Neural cell (in vitro differentiated cells): ENCODE measurements around the gene CMTM6. TPM values are rescaled to one million over a fixed set of nuclear protein-coding genes. Genes with fewer than 3 reads are reported as not detected.

ENCODE experiments used
- H2AFZ ChIP-seq: fragments of 200-600, 300-800 bp; sonication (generic), shearing (Covaris generic); 2 replicates; pipeline ENCODE4 v1.6.0; 2014; ENCODE audit warnings: low read depth, mild to moderate bottlenecking, antibody characterized with exemption, low read length, moderate library complexity
- H3F3A ChIP-seq: fragments of 200-600 bp; shearing (Covaris generic); 2 replicates; pipeline ENCODE4 v1.6.1; 2016; ENCODE audit warnings: mild to moderate bottlenecking, moderate library complexity, mixed read lengths, antibody characterized with exemption, low read length; ENCODE audit not compliant: insufficient read depth, poor library complexity, severe bottlenecking
- H3K27ac ChIP-seq: fragments of 200-600, 300-800 bp; sonication (generic), shearing (Covaris generic); 2 replicates; pipeline ENCODE4 v1.5.1; 2014; ENCODE audit warnings: mild to moderate bottlenecking, low read length, moderate library complexity
- H3K27me3 ChIP-seq: fragments of 300-800, 200-600 bp; sonication (generic), shearing (Covaris generic); 2 replicates; pipeline ENCODE4 v1.6.0; 2014; ENCODE audit warnings: mild to moderate bottlenecking, low read depth, low read length, moderate library complexity; ENCODE audit not compliant: insufficient read depth
- H3K36me3 ChIP-seq: fragments of 300-800, 200-600 bp; sonication (generic), shearing (Covaris generic); 2 replicates; pipeline ENCODE4 v1.5.1; 2014; ENCODE audit warnings: mild to moderate bottlenecking, antibody characterized with exemption, low read length, moderate library complexity; ENCODE audit not compliant: insufficient read depth
- H3K4me2 ChIP-seq: fragments of 300-800, 200-600 bp; sonication (generic), shearing (Covaris generic); 2 replicates; pipeline ENCODE4 v1.6.0; 2014; ENCODE audit warnings: mild to moderate bottlenecking, low read length
- H3K4me3 ChIP-seq: fragments of 300-800, 200-600 bp; sonication (generic), shearing (Covaris generic); 2 replicates; pipeline ENCODE4 v1.5.1; 2014; ENCODE audit warnings: mild to moderate bottlenecking, low read length, moderate library complexity
- H3K79me2 ChIP-seq: fragments of 200-600 bp; shearing (Covaris generic); replicated peaks from 2 replicates; pipeline ENCODE4 v1.6.0; 2014; ENCODE audit warnings: mild to moderate bottlenecking, low read length, moderate library complexity; ENCODE audit not compliant: insufficient read depth
- H3K9ac ChIP-seq: fragments of 300-800, 200-600 bp; sonication (generic), shearing (Covaris generic); 2 replicates; pipeline ENCODE4 v1.6.1; 2016; ENCODE audit warnings: mild to moderate bottlenecking, low read length, mixed read lengths
- H3K9me2 ChIP-seq: fragments of 200-600 bp; shearing (Covaris generic); 2 replicates; pipeline ENCODE4 v1.6.1; 2016; ENCODE audit warnings: mild to moderate bottlenecking, low read length, mixed read lengths; ENCODE audit not compliant: insufficient read depth
- H3K9me3 ChIP-seq: fragments of 200-600, 300-800 bp; sonication (generic), shearing (Covaris generic); 2 replicates; pipeline ENCODE4 v1.6.1; 2016; ENCODE audit warnings: mild to moderate bottlenecking, mixed run types, low read length, moderate library complexity, mixed read lengths
- H4K20me1 ChIP-seq: fragments of 200-600 bp; shearing (Covaris generic); 2 replicates; pipeline ENCODE4 v1.6.1; 2016; ENCODE audit warnings: mild to moderate bottlenecking, mixed run types; ENCODE audit not compliant: insufficient read depth
- EP300 ChIP-seq: fragments of 450-650 bp; conservative IDR thresholded peaks from 2 replicates; pipeline ENCODE4 v1.6.1; 2014; ENCODE audit warnings: antibody characterized with exemption, mild to moderate bottlenecking, moderate library complexity; ENCODE audit not compliant: poor library complexity, severe bottlenecking
- EZH2 ChIP-seq: fragments of 200-600, 300-800 bp; shearing (Covaris generic), sonication (generic); IDR thresholded peaks from 2 replicates; pipeline ENCODE4 v1.6.1; 2014; ENCODE audit warnings: antibody characterized with exemption, low read length, borderline replicate concordance, mild to moderate bottlenecking; ENCODE audit not compliant: insufficient read depth, poor library complexity, severe bottlenecking
- MXI1 ChIP-seq: fragments of 450-650 bp; conservative IDR thresholded peaks from 2 replicates; pipeline ENCODE4 v1.6.1; 2014; ENCODE audit warnings: antibody characterized with exemption, mild to moderate bottlenecking; ENCODE audit not compliant: poor library complexity, severe bottlenecking
- POLR2AphosphoS5 ChIP-seq: IDR thresholded peaks from 2 replicates; pipeline ENCODE4 v1.6.1; 2012
- RAD21 ChIP-seq: fragments of 450-650 bp; conservative IDR thresholded peaks from 2 replicates; pipeline ENCODE4 v1.6.1; 2014; ENCODE audit warnings: antibody characterized with exemption, mild to moderate bottlenecking, moderate library complexity
- SMC3 ChIP-seq: fragments of 450-650 bp; conservative IDR thresholded peaks from 2 replicates; pipeline ENCODE4 v1.6.1; 2014; ENCODE audit warnings: antibody characterized with exemption, mild to moderate bottlenecking, moderate library complexity; ENCODE audit not compliant: poor library complexity
- TAF1 ChIP-seq: IDR thresholded peaks from 2 replicates; pipeline ENCODE4 v1.6.1; 2012; ENCODE audit warnings: low read depth
- polyA plus RNA-seq: library from polyadenylated mRNA; depleted of rRNA; stranded (reverse); fragments of >200 nt; gene quantifications from 2 replicates; pipeline ENCODE4 v1.2.3, GENCODE V29; 2014
- TF ChIP-seq, protein P1 (sequence below): IDR thresholded peaks from 2 replicates; pipeline ENCODE4 v1.6.1; 2012; ENCODE audit warnings: borderline replicate concordance
- TF ChIP-seq, protein P2 (sequence below): fragments of 450-650 bp; IDR thresholded peaks from 2 replicates; pipeline ENCODE4 v1.5.1; 2014; ENCODE audit warnings: antibody characterized with exemption, mild to moderate bottlenecking, moderate library complexity; ENCODE audit not compliant: poor library complexity, severe bottlenecking

Gene CMTM6
- polyA plus RNA-seq, 1 donor from 2014 or later = 12.8 TPM

DNA sequence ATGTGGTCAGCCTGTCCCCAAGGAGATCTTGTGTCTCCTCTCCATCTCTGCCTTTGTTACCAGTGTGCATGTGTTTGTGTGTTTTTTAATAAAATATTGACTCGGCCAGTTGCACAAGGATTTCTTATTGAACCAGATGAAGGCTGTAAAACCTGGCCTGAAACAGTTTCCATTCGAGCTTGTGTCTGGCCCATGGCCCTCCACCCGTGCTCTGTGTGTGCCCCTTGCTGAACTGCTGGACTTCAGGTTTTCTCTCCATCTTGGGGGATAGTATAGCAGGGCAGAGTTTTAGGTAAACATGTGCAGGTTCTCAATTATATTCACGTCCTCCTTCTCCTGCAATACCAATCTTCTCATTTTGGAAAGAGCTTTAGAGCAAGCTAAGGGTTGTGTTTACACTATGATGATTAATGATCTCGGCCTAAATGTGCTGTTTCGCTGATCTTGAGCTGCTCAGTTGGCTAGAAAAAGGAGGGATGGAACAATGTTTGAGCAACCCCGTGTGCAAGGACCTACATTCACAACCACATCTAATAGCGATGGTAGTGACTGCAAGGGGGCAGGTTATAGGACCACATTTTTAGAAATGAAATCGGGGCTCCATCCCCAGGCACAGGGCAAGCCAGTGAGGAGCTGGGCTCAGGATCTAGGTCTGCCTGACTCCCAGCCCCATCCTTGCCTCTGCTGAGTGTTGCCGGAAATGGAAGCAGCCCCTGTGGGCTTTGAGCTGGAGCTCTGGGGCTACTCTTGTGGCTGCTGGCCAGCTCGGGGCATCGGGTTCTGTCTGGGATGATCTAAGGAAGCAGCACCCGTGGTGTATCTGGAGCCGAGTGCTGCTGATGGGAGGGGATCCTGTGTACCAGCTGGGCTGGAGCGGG is 47.7 kb downstream of the CMTM6 start:
- no peak overlapping the region for H3K4me2 ChIP-seq
- no peaks in the 10 kb centered on the region for H3K9me3 ChIP-seq
- no peaks in the 10 kb centered on the region for H3K36me3 ChIP-seq
- no peak overlapping the region for H3K9ac ChIP-seq
- TF ChIP-seq, protein P1, sequence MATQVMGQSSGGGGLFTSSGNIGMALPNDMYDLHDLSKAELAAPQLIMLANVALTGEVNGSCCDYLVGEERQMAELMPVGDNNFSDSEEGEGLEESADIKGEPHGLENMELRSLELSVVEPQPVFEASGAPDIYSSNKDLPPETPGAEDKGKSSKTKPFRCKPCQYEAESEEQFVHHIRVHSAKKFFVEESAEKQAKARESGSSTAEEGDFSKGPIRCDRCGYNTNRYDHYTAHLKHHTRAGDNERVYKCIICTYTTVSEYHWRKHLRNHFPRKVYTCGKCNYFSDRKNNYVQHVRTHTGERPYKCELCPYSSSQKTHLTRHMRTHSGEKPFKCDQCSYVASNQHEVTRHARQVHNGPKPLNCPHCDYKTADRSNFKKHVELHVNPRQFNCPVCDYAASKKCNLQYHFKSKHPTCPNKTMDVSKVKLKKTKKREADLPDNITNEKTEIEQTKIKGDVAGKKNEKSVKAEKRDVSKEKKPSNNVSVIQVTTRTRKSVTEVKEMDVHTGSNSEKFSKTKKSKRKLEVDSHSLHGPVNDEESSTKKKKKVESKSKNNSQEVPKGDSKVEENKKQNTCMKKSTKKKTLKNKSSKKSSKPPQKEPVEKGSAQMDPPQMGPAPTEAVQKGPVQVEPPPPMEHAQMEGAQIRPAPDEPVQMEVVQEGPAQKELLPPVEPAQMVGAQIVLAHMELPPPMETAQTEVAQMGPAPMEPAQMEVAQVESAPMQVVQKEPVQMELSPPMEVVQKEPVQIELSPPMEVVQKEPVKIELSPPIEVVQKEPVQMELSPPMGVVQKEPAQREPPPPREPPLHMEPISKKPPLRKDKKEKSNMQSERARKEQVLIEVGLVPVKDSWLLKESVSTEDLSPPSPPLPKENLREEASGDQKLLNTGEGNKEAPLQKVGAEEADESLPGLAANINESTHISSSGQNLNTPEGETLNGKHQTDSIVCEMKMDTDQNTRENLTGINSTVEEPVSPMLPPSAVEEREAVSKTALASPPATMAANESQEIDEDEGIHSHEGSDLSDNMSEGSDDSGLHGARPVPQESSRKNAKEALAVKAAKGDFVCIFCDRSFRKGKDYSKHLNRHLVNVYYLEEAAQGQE = no peak
- TF ChIP-seq, protein P2, sequence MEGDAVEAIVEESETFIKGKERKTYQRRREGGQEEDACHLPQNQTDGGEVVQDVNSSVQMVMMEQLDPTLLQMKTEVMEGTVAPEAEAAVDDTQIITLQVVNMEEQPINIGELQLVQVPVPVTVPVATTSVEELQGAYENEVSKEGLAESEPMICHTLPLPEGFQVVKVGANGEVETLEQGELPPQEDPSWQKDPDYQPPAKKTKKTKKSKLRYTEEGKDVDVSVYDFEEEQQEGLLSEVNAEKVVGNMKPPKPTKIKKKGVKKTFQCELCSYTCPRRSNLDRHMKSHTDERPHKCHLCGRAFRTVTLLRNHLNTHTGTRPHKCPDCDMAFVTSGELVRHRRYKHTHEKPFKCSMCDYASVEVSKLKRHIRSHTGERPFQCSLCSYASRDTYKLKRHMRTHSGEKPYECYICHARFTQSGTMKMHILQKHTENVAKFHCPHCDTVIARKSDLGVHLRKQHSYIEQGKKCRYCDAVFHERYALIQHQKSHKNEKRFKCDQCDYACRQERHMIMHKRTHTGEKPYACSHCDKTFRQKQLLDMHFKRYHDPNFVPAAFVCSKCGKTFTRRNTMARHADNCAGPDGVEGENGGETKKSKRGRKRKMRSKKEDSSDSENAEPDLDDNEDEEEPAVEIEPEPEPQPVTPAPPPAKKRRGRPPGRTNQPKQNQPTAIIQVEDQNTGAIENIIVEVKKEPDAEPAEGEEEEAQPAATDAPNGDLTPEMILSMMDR = no peak
- TF ChIP-seq MXI1 (no peak), EZH2 (no peak), POLR2AphosphoS5 (no peak), RAD21 (no peak), TAF1 (no peak), EP300 (no peak), SMC3 (no peak)
- H3K9me2 ChIP-seq = no peaks in the 10 kb centered on the region
- H3K4me3 ChIP-seq = no peak overlapping the region
- H2AFZ ChIP-seq = no peak overlapping the region
- no peaks in the 10 kb centered on the region for H4K20me1 ChIP-seq
- H3K27ac ChIP-seq = no peak overlapping the region
- H3F3A ChIP-seq = no peaks in the 10 kb centered on the region
- H3K79me2 ChIP-seq = no peaks in the 10 kb centered on the region
- H3K27me3 ChIP-seq = no peaks in the 10 kb centered on the region

DNA sequence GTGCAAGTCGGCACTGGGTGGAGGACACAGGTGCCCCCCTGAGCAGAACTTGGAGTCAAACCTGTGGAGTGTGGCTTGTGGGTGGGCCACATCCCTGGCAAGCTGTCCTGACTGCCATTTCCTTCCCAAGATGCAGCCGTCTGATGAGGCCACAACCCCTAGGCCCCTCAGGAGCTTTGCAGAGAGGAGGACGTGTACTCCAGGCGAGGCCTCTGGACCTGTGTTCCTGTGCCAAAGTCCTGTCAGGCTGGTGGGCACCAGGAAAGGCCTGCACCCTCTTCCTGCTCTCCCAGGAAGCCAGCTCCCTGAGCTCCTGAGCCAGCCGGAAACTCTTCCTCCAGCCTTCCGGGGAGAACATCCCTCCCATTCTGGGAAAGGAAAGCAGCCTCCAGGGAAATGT is 48.5 kb downstream of the CMTM6 start:
- H3K36me3 ChIP-seq = no peaks in the 10 kb centered on the region
- H3K79me2 ChIP-seq = no peaks in the 10 kb centered on the region
- no peak overlapping the region for H3K4me3 ChIP-seq
- no peaks in the 10 kb centered on the region for H3F3A ChIP-seq
- no peak overlapping the region for H3K27ac ChIP-seq
- no peaks in the 10 kb centered on the region for H3K27me3 ChIP-seq
- TF ChIP-seq EZH2 (no peak), MXI1 (no peak), EP300 (no peak), SMC3 (no peak), POLR2AphosphoS5 (no peak), TAF1 (no peak), RAD21 (no peak)
- TF ChIP-seq, protein P2 = no peak
- TF ChIP-seq, protein P1 = no peak
- H3K4me2 ChIP-seq = no peak overlapping the region
- H3K9ac ChIP-seq = no peak overlapping the region
- no peaks in the 10 kb centered on the region for H3K9me2 ChIP-seq
- no peaks in the 10 kb centered on the region for H3K9me3 ChIP-seq
- no peaks in the 10 kb centered on the region for H4K20me1 ChIP-seq
- H2AFZ ChIP-seq = no peak overlapping the region
